Neural cell (in vitro differentiated cells): Measurements from ENCODE around the gene DCANP1. TPM values are rescaled to one million over a fixed set of nuclear protein-coding genes. Genes with fewer than 3 reads are reported as not detected.

Source experiments
- H2AFZ ChIP-seq: fragments of 200-600, 300-800 bp; sonication (generic), shearing (Covaris generic); 2 replicates; pipeline ENCODE4 v1.6.0; 2014; ENCODE audit warnings: low read depth, mild to moderate bottlenecking, antibody characterized with exemption, low read length, moderate library complexity
- H3F3A ChIP-seq: fragments of 200-600 bp; shearing (Covaris generic); 2 replicates; pipeline ENCODE4 v1.6.1; 2016; ENCODE audit warnings: mild to moderate bottlenecking, moderate library complexity, mixed read lengths, antibody characterized with exemption, low read length; ENCODE audit not compliant: insufficient read depth, poor library complexity, severe bottlenecking
- H3K27ac ChIP-seq: fragments of 200-600, 300-800 bp; sonication (generic), shearing (Covaris generic); 2 replicates; pipeline ENCODE4 v1.5.1; 2014; ENCODE audit warnings: mild to moderate bottlenecking, low read length, moderate library complexity
- H3K27me3 ChIP-seq: fragments of 300-800, 200-600 bp; sonication (generic), shearing (Covaris generic); 2 replicates; pipeline ENCODE4 v1.6.0; 2014; ENCODE audit warnings: mild to moderate bottlenecking, low read depth, low read length, moderate library complexity; ENCODE audit not compliant: insufficient read depth
- H3K36me3 ChIP-seq: fragments of 300-800, 200-600 bp; sonication (generic), shearing (Covaris generic); 2 replicates; pipeline ENCODE4 v1.5.1; 2014; ENCODE audit warnings: mild to moderate bottlenecking, antibody characterized with exemption, low read length, moderate library complexity; ENCODE audit not compliant: insufficient read depth
- H3K4me2 ChIP-seq: fragments of 300-800, 200-600 bp; sonication (generic), shearing (Covaris generic); 2 replicates; pipeline ENCODE4 v1.6.0; 2014; ENCODE audit warnings: mild to moderate bottlenecking, low read length
- H3K4me3 ChIP-seq: fragments of 300-800, 200-600 bp; sonication (generic), shearing (Covaris generic); 2 replicates; pipeline ENCODE4 v1.5.1; 2014; ENCODE audit warnings: mild to moderate bottlenecking, low read length, moderate library complexity
- H3K79me2 ChIP-seq: fragments of 200-600 bp; shearing (Covaris generic); replicated peaks from 2 replicates; pipeline ENCODE4 v1.6.0; 2014; ENCODE audit warnings: mild to moderate bottlenecking, low read length, moderate library complexity; ENCODE audit not compliant: insufficient read depth
- H3K9ac ChIP-seq: fragments of 300-800, 200-600 bp; sonication (generic), shearing (Covaris generic); 2 replicates; pipeline ENCODE4 v1.6.1; 2016; ENCODE audit warnings: mild to moderate bottlenecking, low read length, mixed read lengths
- H3K9me2 ChIP-seq: fragments of 200-600 bp; shearing (Covaris generic); 2 replicates; pipeline ENCODE4 v1.6.1; 2016; ENCODE audit warnings: mild to moderate bottlenecking, low read length, mixed read lengths; ENCODE audit not compliant: insufficient read depth
- H3K9me3 ChIP-seq: fragments of 200-600, 300-800 bp; sonication (generic), shearing (Covaris generic); 2 replicates; pipeline ENCODE4 v1.6.1; 2016; ENCODE audit warnings: mild to moderate bottlenecking, mixed run types, low read length, moderate library complexity, mixed read lengths
- H4K20me1 ChIP-seq: fragments of 200-600 bp; shearing (Covaris generic); 2 replicates; pipeline ENCODE4 v1.6.1; 2016; ENCODE audit warnings: mild to moderate bottlenecking, mixed run types; ENCODE audit not compliant: insufficient read depth
- CTCF ChIP-seq: fragments of 450-650 bp; IDR thresholded peaks from 2 replicates; pipeline ENCODE4 v1.5.1; 2014; ENCODE audit warnings: antibody characterized with exemption, mild to moderate bottlenecking, moderate library complexity; ENCODE audit not compliant: poor library complexity, severe bottlenecking
- EP300 ChIP-seq: fragments of 450-650 bp; conservative IDR thresholded peaks from 2 replicates; pipeline ENCODE4 v1.6.1; 2014; ENCODE audit warnings: antibody characterized with exemption, mild to moderate bottlenecking, moderate library complexity; ENCODE audit not compliant: poor library complexity, severe bottlenecking
- EZH2 ChIP-seq: fragments of 200-600, 300-800 bp; shearing (Covaris generic), sonication (generic); IDR thresholded peaks from 2 replicates; pipeline ENCODE4 v1.6.1; 2014; ENCODE audit warnings: antibody characterized with exemption, low read length, borderline replicate concordance, mild to moderate bottlenecking; ENCODE audit not compliant: insufficient read depth, poor library complexity, severe bottlenecking
- MXI1 ChIP-seq: fragments of 450-650 bp; conservative IDR thresholded peaks from 2 replicates; pipeline ENCODE4 v1.6.1; 2014; ENCODE audit warnings: antibody characterized with exemption, mild to moderate bottlenecking; ENCODE audit not compliant: poor library complexity, severe bottlenecking
- POLR2AphosphoS5 ChIP-seq: IDR thresholded peaks from 2 replicates; pipeline ENCODE4 v1.6.1; 2012
- RAD21 ChIP-seq: fragments of 450-650 bp; conservative IDR thresholded peaks from 2 replicates; pipeline ENCODE4 v1.6.1; 2014; ENCODE audit warnings: antibody characterized with exemption, mild to moderate bottlenecking, moderate library complexity
- SMC3 ChIP-seq: fragments of 450-650 bp; conservative IDR thresholded peaks from 2 replicates; pipeline ENCODE4 v1.6.1; 2014; ENCODE audit warnings: antibody characterized with exemption, mild to moderate bottlenecking, moderate library complexity; ENCODE audit not compliant: poor library complexity
- TAF1 ChIP-seq: IDR thresholded peaks from 2 replicates; pipeline ENCODE4 v1.6.1; 2012; ENCODE audit warnings: low read depth
- polyA plus RNA-seq: library from polyadenylated mRNA; depleted of rRNA; stranded (reverse); fragments of >200 nt; gene quantifications from 2 replicates; pipeline ENCODE4 v1.2.3, GENCODE V29; 2014
- small RNA-seq, 3 experiments: library from RNA; depleted of rRNA; stranded (forward); fragments of <200 nt; gene quantifications; one replicate each; pipeline ENCODE3, GENCODE V24; 2012
- TF ChIP-seq, protein P1 (sequence below): IDR thresholded peaks from 2 replicates; pipeline ENCODE4 v1.6.1; 2012; ENCODE audit warnings: borderline replicate concordance

The DCANP1 gene
- polyA plus RNA-seq, 1 donor from 2014 or later: not detected

DNA sequence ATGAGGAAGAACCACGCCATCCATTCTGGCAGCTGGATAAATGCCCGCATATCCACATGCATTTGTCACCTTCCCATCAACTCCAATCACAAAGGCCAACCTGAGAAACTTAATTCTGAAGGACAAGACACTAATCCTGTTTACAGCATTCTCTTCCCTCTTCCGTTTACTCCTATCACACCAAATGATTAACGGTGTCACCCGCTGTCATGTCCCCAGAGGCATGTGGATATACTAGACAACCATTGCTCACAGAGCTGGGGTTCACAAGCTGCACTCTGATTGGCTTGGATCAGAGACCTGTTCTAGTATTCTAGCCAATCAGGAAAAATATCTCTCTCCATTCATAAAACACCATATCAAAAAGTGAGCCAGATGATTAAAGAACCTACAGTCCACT, 51.7 kb downstream of the DCANP1 start:
- Histone ChIP-seq H3K4me2 (no peak overlapping the region), H2AFZ (no peak overlapping the region), H3K4me3 (no peak overlapping the region), H4K20me1 (no peaks in the 10 kb centered on the region), H3K9ac (no peak overlapping the region), H3K9me2 (no peaks in the 10 kb centered on the region), H3F3A (no peaks in the 10 kb centered on the region), H3K27ac (no peak overlapping the region), H3K9me3 (no peaks in the 10 kb centered on the region), H3K79me2 (peaks cover 87% of the 10 kb centered on the region), H3K36me3 (no peaks in the 10 kb centered on the region), H3K27me3 (no peaks in the 10 kb centered on the region)
- TF ChIP-seq SMC3 (no peak), RAD21 (no peak), TAF1 (no peak), EZH2 (no peak), MXI1 (no peak), POLR2AphosphoS5 (no peak), EP300 (no peak), CTCF (no peak)
- TF ChIP-seq, protein P1, sequence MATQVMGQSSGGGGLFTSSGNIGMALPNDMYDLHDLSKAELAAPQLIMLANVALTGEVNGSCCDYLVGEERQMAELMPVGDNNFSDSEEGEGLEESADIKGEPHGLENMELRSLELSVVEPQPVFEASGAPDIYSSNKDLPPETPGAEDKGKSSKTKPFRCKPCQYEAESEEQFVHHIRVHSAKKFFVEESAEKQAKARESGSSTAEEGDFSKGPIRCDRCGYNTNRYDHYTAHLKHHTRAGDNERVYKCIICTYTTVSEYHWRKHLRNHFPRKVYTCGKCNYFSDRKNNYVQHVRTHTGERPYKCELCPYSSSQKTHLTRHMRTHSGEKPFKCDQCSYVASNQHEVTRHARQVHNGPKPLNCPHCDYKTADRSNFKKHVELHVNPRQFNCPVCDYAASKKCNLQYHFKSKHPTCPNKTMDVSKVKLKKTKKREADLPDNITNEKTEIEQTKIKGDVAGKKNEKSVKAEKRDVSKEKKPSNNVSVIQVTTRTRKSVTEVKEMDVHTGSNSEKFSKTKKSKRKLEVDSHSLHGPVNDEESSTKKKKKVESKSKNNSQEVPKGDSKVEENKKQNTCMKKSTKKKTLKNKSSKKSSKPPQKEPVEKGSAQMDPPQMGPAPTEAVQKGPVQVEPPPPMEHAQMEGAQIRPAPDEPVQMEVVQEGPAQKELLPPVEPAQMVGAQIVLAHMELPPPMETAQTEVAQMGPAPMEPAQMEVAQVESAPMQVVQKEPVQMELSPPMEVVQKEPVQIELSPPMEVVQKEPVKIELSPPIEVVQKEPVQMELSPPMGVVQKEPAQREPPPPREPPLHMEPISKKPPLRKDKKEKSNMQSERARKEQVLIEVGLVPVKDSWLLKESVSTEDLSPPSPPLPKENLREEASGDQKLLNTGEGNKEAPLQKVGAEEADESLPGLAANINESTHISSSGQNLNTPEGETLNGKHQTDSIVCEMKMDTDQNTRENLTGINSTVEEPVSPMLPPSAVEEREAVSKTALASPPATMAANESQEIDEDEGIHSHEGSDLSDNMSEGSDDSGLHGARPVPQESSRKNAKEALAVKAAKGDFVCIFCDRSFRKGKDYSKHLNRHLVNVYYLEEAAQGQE: no peak

Small RNA genes lying within 50 kb of the gene (small RNA-seq; reads per million reads assigned to genes)
- gene DCANP1: 0 reads per million in 3 experiments

Other genes starting within 250 kb of the DCANP1 start
- 351 and 364 TPM in 2 replicates for gene MACROH2A1, start 48.1 kb downstream of the DCANP1 start, polyA plus RNA-seq
- gene TIFAB, start 5.0 kb upstream of the DCANP1 start, polyA plus RNA-seq: 0.10 TPM in 1 of 2 replicates, not detected in the other
- not detected in 2 replicates for gene NEUROG1, start 88.6 kb upstream of the DCANP1 start, polyA plus RNA-seq
- 1.1 TPM in 1 of 2 replicates, not detected in the other for gene CXCL14, start 131.6 kb upstream of the DCANP1 start, polyA plus RNA-seq